Uterus (tissue), 2 donors: ENCODE measurements around the gene HOMER2.

Source experiments
- CTCF ChIP-seq, 4 experiments: fragments of 200-600 bp in 2 of 4; fragments of 450-650 bp in 2 of 4; sonication (generic) in 2 of 4; IDR thresholded peaks; one replicate each; pipeline ENCODE4 v1.5.1; 2016 to 2019; ENCODE audit warnings: antibody characterized with exemption in 4 of 4, mild to moderate bottlenecking in 2 of 4, moderate library complexity in 1 of 4
- POLR2A ChIP-seq, 2 donors: fragments of 450-650 bp; IDR thresholded peaks; one replicate each; pipeline ENCODE4 v1.6.1; 2016; ENCODE audit warnings: antibody characterized with exemption in 2 of 2, mild to moderate bottlenecking in 1 of 2, moderate library complexity in 1 of 2

- no peak for TF ChIP-seq CTCF (IDR thresholded peaks at IDR 0.05)
- no peak for TF ChIP-seq POLR2A (IDR thresholded peaks at IDR 0.05)
These were observed 46.9 kb upstream of the HOMER2 start for GRCh38 chr15:82999426-82999825.
